ENCODE measurements around the gene EFNA4. TPM values are rescaled to one million over a fixed set of nuclear protein-coding genes. Genes with fewer than 3 reads are reported as not detected.

EFNA4 gene
- total and polyA plus RNA-seq, 2 experiments from 2014 or later: 4.6 to 5.5 TPM

GRCh38 chr1:155077346-155077745 is 13.8 kb downstream of the EFNA4 start:
- DNase-seq: no peak
- Histone ChIP-seq H3K79me2 (ENCODE audit: insufficient read depth) (no peaks in the 10 kb centered on the region), H3K27ac (no peak overlapping the region), H3K9ac (no peak overlapping the region), H2AFZ (no peak overlapping the region), H3K4me3 (no peak overlapping the region), H4K20me1 (ENCODE audit: insufficient read depth) (no peaks in the 10 kb centered on the region), H3K27me3 (replicated peaks; ENCODE audit: insufficient read depth) (peaks cover 32% of the 10 kb centered on the region), H3K4me2 (ENCODE audit: unreplicated experiment) (no peak overlapping the region), H3K9me2 (ENCODE audit: insufficient read depth) (no peaks in the 10 kb centered on the region), H3K4me1 (ENCODE audit: insufficient read depth) (peaks cover 5% of the 10 kb centered on the region; the same call in 1 of the 2 replicates), H3K9me3 (ENCODE audit: low read depth) (no peaks in the 10 kb centered on the region), H3K36me3 (ENCODE audit: low read depth) (no peaks in the 10 kb centered on the region), H3F3A (ENCODE audit: insufficient read depth) (peaks cover 7% of the 10 kb centered on the region)
- in situ Hi-C loops (cut with MboI): no loop called here
- TF ChIP-seq EZH2 (IDR thresholded peaks at IDR 0.05; ENCODE audit: insufficient read depth, poor library complexity, severe bottlenecking): no peak
- no peak for TF ChIP-seq EZH2phosphoT487 (IDR thresholded peaks at IDR 0.05; ENCODE audit: insufficient read depth, low read depth)
- WGBS, 2 experiments (ENCODE audit: low coverage in 1 of 2, low lambda C conversion rate in 2 of 2, missing lambda C conversion rate in 2 of 2): 94% methylated on average over 3 of the region's 3 CpGs

- no peak overlapping the region for H3K9ac ChIP-seq
- H3K9me2 ChIP-seq (ENCODE audit: insufficient read depth): no peaks in the 10 kb centered on the region
- H3K4me2 ChIP-seq (ENCODE audit: unreplicated experiment): peak overlapping the region; percentile 73
- H2AFZ ChIP-seq: no peak overlapping the region
- peak overlapping the region; percentile 66; the same call in 1 of the 2 replicates for H3K4me3 ChIP-seq
- peaks cover 37% of the 10 kb centered on the region for H3K27me3 ChIP-seq (replicated peaks; ENCODE audit: insufficient read depth)
- in situ Hi-C loops (cut with MboI): no loop called here
- H3K79me2 ChIP-seq (ENCODE audit: insufficient read depth): no peaks in the 10 kb centered on the region
- WGBS, 2 experiments (ENCODE audit: low coverage in 1 of 2, low lambda C conversion rate in 2 of 2, missing lambda C conversion rate in 2 of 2): 40 to 53% methylated on average over 4 of the region's 4 CpGs
- H4K20me1 ChIP-seq (ENCODE audit: insufficient read depth): no peaks in the 10 kb centered on the region
- TF ChIP-seq EZH2phosphoT487 (IDR thresholded peaks at IDR 0.05; ENCODE audit: insufficient read depth, low read depth): no peak
- TF ChIP-seq EZH2 (IDR thresholded peaks at IDR 0.05; ENCODE audit: insufficient read depth, poor library complexity, severe bottlenecking): no peak
- H3K4me1 ChIP-seq (ENCODE audit: insufficient read depth): peaks cover 5% of the 10 kb centered on the region; the same call in 1 of the 2 replicates
- H3K27ac ChIP-seq: no peak overlapping the region
- peaks cover 7% of the 10 kb centered on the region for H3F3A ChIP-seq (ENCODE audit: insufficient read depth)
- H3K9me3 ChIP-seq (ENCODE audit: low read depth): no peaks in the 10 kb centered on the region
- peak; percentile 65 for DNase-seq
- H3K36me3 ChIP-seq (ENCODE audit: low read depth): no peaks in the 10 kb centered on the region
Measured at GRCh38 chr1:155077758-155078445, 14.4 kb downstream of the EFNA4 start.

- no peaks in the 10 kb centered on the region for H3K9me3 ChIP-seq (ENCODE audit: low read depth)
- peaks cover 7% of the 10 kb centered on the region for H3F3A ChIP-seq (ENCODE audit: insufficient read depth)
- no peak within 1 kb of the TSS for H3K27ac ChIP-seq
- in situ Hi-C loops (cut with MboI): no loop called here
- H3K27me3 ChIP-seq (replicated peaks; ENCODE audit: insufficient read depth): peaks cover 45% of the 10 kb centered on the region
- peak within 1 kb of the TSS; percentile 66 for H3K4me3 ChIP-seq
- 2 to 4% methylated on average over 10 to 50 of the region's 59 CpGs for WGBS, 2 experiments (ENCODE audit: low coverage in 1 of 2, low lambda C conversion rate in 2 of 2, missing lambda C conversion rate in 2 of 2)
- H3K4me2 ChIP-seq (ENCODE audit: unreplicated experiment): peak within 1 kb of the TSS; percentile 73
- no peaks in the 10 kb centered on the region for H3K9me2 ChIP-seq (ENCODE audit: insufficient read depth)
- peak within 1 kb of the TSS; percentile 31; the same call in 1 of the 2 replicates for H3K9ac ChIP-seq
- no peaks in the 10 kb centered on the region for H4K20me1 ChIP-seq (ENCODE audit: insufficient read depth)
- H3K36me3 ChIP-seq (ENCODE audit: low read depth): no peaks in the 10 kb centered on the region
- TF ChIP-seq EZH2phosphoT487 (IDR thresholded peaks at IDR 0.05; ENCODE audit: insufficient read depth, low read depth) (no peak), EZH2 (IDR thresholded peaks at IDR 0.05; ENCODE audit: insufficient read depth, poor library complexity, severe bottlenecking) (no peak)
- H2AFZ ChIP-seq: peak within 1 kb of the TSS; percentile 78
- H3K4me1 ChIP-seq (ENCODE audit: insufficient read depth): peaks cover 5% of the 10 kb centered on the region; the same call in 1 of the 2 replicates
- peak; percentile 80 for DNase-seq
- H3K79me2 ChIP-seq (ENCODE audit: insufficient read depth): no peaks in the 10 kb centered on the region
Measured at GRCh38 chr1:155078469-155079209, 15.1 kb downstream of the EFNA4 start, which contains the start of gene EFNA3. EFNA3 (plus strand) TSS chr1:155078837; CDS start chr1:155078942, 105 bp downstream.

- Histone ChIP-seq H3K4me2 (ENCODE audit: unreplicated experiment) (peak overlapping the region; percentile 73), H3K9ac (no peak overlapping the region), H3K79me2 (ENCODE audit: insufficient read depth) (no peaks in the 10 kb centered on the region), H3K9me2 (ENCODE audit: insufficient read depth) (no peaks in the 10 kb centered on the region), H4K20me1 (ENCODE audit: insufficient read depth) (no peaks in the 10 kb centered on the region), H3K27ac (no peak overlapping the region), H3K4me3 (peak overlapping the region; percentile 66), H3K36me3 (ENCODE audit: low read depth) (no peaks in the 10 kb centered on the region), H3K9me3 (ENCODE audit: low read depth) (no peaks in the 10 kb centered on the region), H2AFZ (peak overlapping the region; percentile 78), H3K4me1 (ENCODE audit: insufficient read depth) (peaks cover 5% of the 10 kb centered on the region; the same call in 1 of the 2 replicates), H3F3A (ENCODE audit: insufficient read depth) (peaks cover 7% of the 10 kb centered on the region), H3K27me3 (replicated peaks; ENCODE audit: insufficient read depth) (peaks cover 49% of the 10 kb centered on the region)
- no peak for DNase-seq
- in situ Hi-C loops (cut with MboI): no loop called here
- TF ChIP-seq EZH2 (IDR thresholded peaks at IDR 0.05; ENCODE audit: insufficient read depth, poor library complexity, severe bottlenecking): no peak
- TF ChIP-seq EZH2phosphoT487 (IDR thresholded peaks at IDR 0.05; ENCODE audit: insufficient read depth, low read depth): no peak
- 3 to 9% methylated on average over 5 to 10 of the region's 10 CpGs for WGBS, 2 experiments (ENCODE audit: low coverage in 1 of 2, low lambda C conversion rate in 2 of 2, missing lambda C conversion rate in 2 of 2)
Measured at GRCh38 chr1:155079210-155079486, 15.6 kb downstream of the EFNA4 start.

Data from GM23248 (cell line).